ENCODE measurements around the gene CST9. TPM values are rescaled to one million over a fixed set of nuclear protein-coding genes. Genes with fewer than 3 reads are reported as not detected.

CST9 gene
- total RNA-seq, 2 experiments from 2014 or later, result not detected

GRCh38 chr20:23568320-23568970 is 37.3 kb downstream of the CST9 start, which contains the start of gene CST9L:
Gene CST9L, minus strand, starts transcription at chr20:23568484. Its CDS starts 34 bp downstream, at chr20:23568450.
- DNase-seq, result no peak
- CTCF ChIA-PET, result no interaction called here
- Histone ChIP-seq H3K27ac (ENCODE audit: low read depth in 1 of 2, low read length in 2 of 2) (no peak within 1 kb of the TSS), H3K4me3 (ENCODE audit: low read length) (no peak within 1 kb of the TSS), H3K9me3 (ENCODE audit: control insufficient read depth in 1 of 2, insufficient read depth in 1 of 2, low read length in 2 of 2) (peaks cover 0 to under 1% of the 10 kb centered on the region in 2 experiments), H3K36me3 (ENCODE audit: insufficient read depth, low read length) (no peaks in the 10 kb centered on the region), H3K27me3 (ENCODE audit: control insufficient read depth in 1 of 2, insufficient read depth in 2 of 2, low read length in 2 of 2) (peaks cover 0 to 3% of the 10 kb centered on the region in 2 experiments), H3K4me1 (ENCODE audit: insufficient read depth, low read length) (no peaks in the 10 kb centered on the region)
- TF ChIP-seq CTCF (IDR thresholded peaks at IDR 0.05), result no peak
- Mint-ChIP-seq H3K4me1 (ENCODE audit: low read depth) (no peaks in the 10 kb centered on the region), H3K36me3 (ENCODE audit: low read depth) (no peaks in the 10 kb centered on the region), H3K9me3 (no peaks in the 10 kb centered on the region), H3K4me3 (no peak within 1 kb of the TSS), H3K27me3 (peaks cover 15% of the 10 kb centered on the region), H3K27ac (no peak within 1 kb of the TSS)
- intact Hi-C loops (cut with DNase I, micrococcal nuclease), result no loop called here
- ATAC-seq (ENCODE audit: poor library complexity), result no peak
- POLR2A ChIA-PET, result no interaction called here

- Mint-ChIP-seq H3K36me3 (ENCODE audit: low read depth) (no peaks in the 10 kb centered on the region), H3K27ac (no peak overlapping the region), H3K4me1 (ENCODE audit: low read depth) (no peaks in the 10 kb centered on the region), H3K4me3 (no peak overlapping the region), H3K9me3 (peaks cover 10% of the 10 kb centered on the region), H3K27me3 (peaks cover 15% of the 10 kb centered on the region)
- Histone ChIP-seq H3K4me1 (ENCODE audit: insufficient read depth, low read length) (no peaks in the 10 kb centered on the region), H3K27me3 (ENCODE audit: control insufficient read depth in 1 of 2, insufficient read depth in 2 of 2, low read length in 2 of 2) (peaks cover 0 to 3% of the 10 kb centered on the region in 2 experiments), H3K27ac (ENCODE audit: low read depth in 1 of 2, low read length in 2 of 2) (no peak overlapping the region), H3K4me3 (ENCODE audit: low read length) (no peak overlapping the region), H3K9me3 (ENCODE audit: control insufficient read depth in 1 of 2, insufficient read depth in 1 of 2, low read length in 2 of 2) (peaks cover 12 to 14% of the 10 kb centered on the region in 2 experiments), H3K36me3 (ENCODE audit: insufficient read depth, low read length) (no peaks in the 10 kb centered on the region)
- no peak for DNase-seq
- ChIA-PET CTCF (no interaction called here), POLR2A (no interaction called here)
- intact Hi-C loops (cut with DNase I, micrococcal nuclease), result no loop called here
- no peak for ATAC-seq (ENCODE audit: poor library complexity)
- TF ChIP-seq CTCF (IDR thresholded peaks at IDR 0.05), result no peak
These were observed 39.4 kb downstream of the CST9 start for GRCh38 chr20:23566199-23566932.

DNA sequence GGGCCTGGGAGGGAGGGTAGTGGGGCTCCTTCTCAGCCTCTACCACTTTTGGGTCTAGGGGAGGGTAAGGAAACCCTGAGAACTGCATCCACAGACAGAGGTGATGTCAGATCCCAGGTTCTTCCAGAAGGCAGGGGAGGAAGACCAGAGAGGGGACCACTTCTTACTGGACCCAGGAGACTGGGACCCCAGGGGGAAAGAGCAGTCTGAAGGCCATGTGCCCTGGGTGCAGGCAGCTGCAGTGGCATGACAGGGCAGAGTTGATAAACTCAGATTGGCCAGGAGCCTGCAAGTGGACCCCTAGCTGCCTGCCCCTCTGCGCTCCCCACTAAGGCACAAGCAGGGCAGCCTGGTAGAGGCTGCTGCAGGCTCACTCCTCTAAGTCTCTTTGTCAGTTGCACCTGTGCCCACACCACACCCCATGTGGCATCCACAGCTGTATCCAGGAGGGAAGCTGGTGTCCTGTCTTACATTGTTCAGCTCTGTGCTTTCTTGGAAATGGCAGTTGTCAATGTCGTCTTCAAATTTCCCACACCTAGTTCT is 40.1 kb downstream of the CST9 start:
- peaks cover 0 to 3% of the 10 kb centered on the region in 2 experiments for H3K27me3 ChIP-seq (ENCODE audit: control insufficient read depth in 1 of 2, insufficient read depth in 2 of 2, low read length in 2 of 2)
- no peak overlapping the region for H3K27ac ChIP-seq (ENCODE audit: low read depth in 1 of 2, low read length in 2 of 2)
- DNase-seq, result no peak
- ChIA-PET POLR2A (no interaction called here), CTCF (no interaction called here)
- no peak for TF ChIP-seq CTCF (IDR thresholded peaks at IDR 0.05)
- H3K27ac Mint-ChIP-seq, result no peak overlapping the region
- intact Hi-C loops (cut with DNase I, micrococcal nuclease), result no loop called here
- no peak overlapping the region for H3K4me3 Mint-ChIP-seq
- H3K36me3 Mint-ChIP-seq (ENCODE audit: low read depth), result no peaks in the 10 kb centered on the region
- H3K27me3 Mint-ChIP-seq, result peaks cover 15% of the 10 kb centered on the region
- no peaks in the 10 kb centered on the region for H3K4me1 Mint-ChIP-seq (ENCODE audit: low read depth)
- H3K36me3 ChIP-seq (ENCODE audit: insufficient read depth, low read length), result no peaks in the 10 kb centered on the region
- ATAC-seq (ENCODE audit: poor library complexity), result no peak
- no peak overlapping the region for H3K4me3 ChIP-seq (ENCODE audit: low read length)
- peaks cover 10% of the 10 kb centered on the region for H3K9me3 Mint-ChIP-seq
- peaks cover 18% of the 10 kb centered on the region in 2 experiments for H3K9me3 ChIP-seq (ENCODE audit: control insufficient read depth in 1 of 2, insufficient read depth in 1 of 2, low read length in 2 of 2)
- H3K4me1 ChIP-seq (ENCODE audit: insufficient read depth, low read length), result no peaks in the 10 kb centered on the region

Data from CD4-positive, alpha-beta T cell (primary cell).